Measurements from ENCODE around the gene RUFY4. TPM values are rescaled to one million over a fixed set of nuclear protein-coding genes. Genes with fewer than 3 reads are reported as not detected.

Gene RUFY4
- total RNA-seq, 3 donors from 2014 or later, result not detected

GRCh38 chr2:218022131-218022850 lies 46.8 kb upstream of the RUFY4 start:
- Histone ChIP-seq H3K4me3 (no peak overlapping the region), H3K9me3 (no peaks in the 10 kb centered on the region), H3K4me1 (ENCODE audit: low read depth) (no peaks in the 10 kb centered on the region), H3K36me3 (ENCODE audit: low read depth) (no peaks in the 10 kb centered on the region)
- intact Hi-C loops (cut with DNase I, micrococcal nuclease), result no loop called here
- TF ChIP-seq CTCF (IDR thresholded peaks at IDR 0.05), result no peak
- no peak for ATAC-seq
- no peak for DNase-seq

- ATAC-seq (no peak), DNase-seq (no peak)
- TF ChIP-seq CTCF (IDR thresholded peaks at IDR 0.05), result no peak
- H3K4me3 ChIP-seq, result no peak overlapping the region
- no peaks in the 10 kb centered on the region for H3K9me3 ChIP-seq
- H3K4me1 ChIP-seq (ENCODE audit: low read depth), result no peaks in the 10 kb centered on the region
- no peaks in the 10 kb centered on the region for H3K36me3 ChIP-seq (ENCODE audit: low read depth)
- intact Hi-C loops (cut with DNase I, micrococcal nuclease), result no loop called here
Observed at GRCh38 chr2:218022851-218023530, 46.1 kb upstream of the RUFY4 start.

GRCh38 chr2:218023636-218024035 lies 45.4 kb upstream of the RUFY4 start:
- intact Hi-C loops (cut with DNase I, micrococcal nuclease), result no loop called here
- no peak for TF ChIP-seq CTCF (IDR thresholded peaks at IDR 0.05)
- no peaks in the 10 kb centered on the region for H3K36me3 ChIP-seq (ENCODE audit: low read depth)
- H3K9me3 ChIP-seq, result no peaks in the 10 kb centered on the region
- ATAC-seq, result no peak
- H3K4me1 ChIP-seq (ENCODE audit: low read depth), result no peaks in the 10 kb centered on the region
- no peak for DNase-seq
- no peak overlapping the region for H3K4me3 ChIP-seq

- intact Hi-C loops (cut with DNase I, micrococcal nuclease), result no loop called here
- DNase-seq, result no peak
- no peaks in the 10 kb centered on the region for H3K9me3 ChIP-seq
Observed at GRCh38 chr2:218024336-218024735, 44.7 kb upstream of the RUFY4 start.

GRCh38 chr2:218024871-218025270 lies 44.2 kb upstream of the RUFY4 start:
- intact Hi-C loops (cut with DNase I, micrococcal nuclease), result no loop called here
- no peaks in the 10 kb centered on the region for H3K4me1 ChIP-seq (ENCODE audit: low read depth)
- no peak for ATAC-seq
- no peaks in the 10 kb centered on the region for H3K9me3 ChIP-seq
- no peak for DNase-seq
- no peak for TF ChIP-seq CTCF (IDR thresholded peaks at IDR 0.05)
- H3K36me3 ChIP-seq (ENCODE audit: low read depth), result no peaks in the 10 kb centered on the region
- H3K4me3 ChIP-seq, result no peak overlapping the region

More at GRCh38 chr2:218024336-218024735, 44.7 kb upstream of the RUFY4 start:
- Histone ChIP-seq H3K4me3 (no peak overlapping the region), H3K4me1 (ENCODE audit: low read depth) (no peaks in the 10 kb centered on the region), H3K36me3 (ENCODE audit: low read depth) (no peaks in the 10 kb centered on the region)
- ATAC-seq, result no peak
- no peak for TF ChIP-seq CTCF (IDR thresholded peaks at IDR 0.05)
